PC-9 (cell line): Measurements from ENCODE around the gene OR2M2.

Experiments used
- CTCF ChIP-seq: fragments of 200-600 bp; sonication (generic); conservative IDR thresholded peaks from 2 replicates; pipeline ENCODE4 v1.6.1; 2017; ENCODE audit warnings: mixed run types, antibody characterized with exemption, mild to moderate bottlenecking, moderate library complexity
- EZH2 ChIP-seq: fragments of 200-600 bp; sonication (generic); IDR thresholded peaks from 2 replicates; pipeline ENCODE4 v1.8.0; 2017; ENCODE audit warnings: antibody characterized with exemption, low read depth

DNA sequence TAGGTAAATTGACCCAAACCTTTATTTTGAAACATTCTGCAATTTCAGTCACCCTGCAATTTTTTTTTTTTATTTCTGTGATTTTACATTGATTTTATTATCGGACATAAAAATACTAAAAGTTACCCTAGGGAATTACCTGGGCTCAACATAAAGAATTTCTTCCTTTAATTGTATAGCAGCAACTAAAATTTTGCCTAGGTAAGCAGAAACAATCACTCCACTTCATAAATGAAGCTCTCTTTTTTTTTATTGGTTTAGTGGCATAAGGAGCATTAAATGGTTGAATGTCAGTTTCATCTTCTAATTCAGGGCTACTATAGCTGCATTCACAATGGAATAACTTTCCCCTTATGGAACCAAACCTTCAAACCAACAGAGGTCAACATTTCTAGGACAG is 41.3 kb downstream of the OR2M2 start:
- TF ChIP-seq CTCF (no peak), EZH2 (no peak)
